ENCODE results near the gene GNAT1.

Gene GNAT1

GRCh38 chr3:50190936-50191660 lies at the start of gene GNAT1:
TSS of gene GNAT1 (plus strand) at chr3:50191610. CDS start at chr3:50191726, 116 bp downstream.
- no peak for DNase-seq (ENCODE audit: low read depth, low spot score)

- DNase-seq (ENCODE audit: low read depth, low spot score) = no peak
These were observed 45.0 kb upstream of the GNAT1 start for GRCh38 chr3:50146316-50146901.

GRCh38 chr3:50147016-50147415 lies 44.4 kb upstream of the GNAT1 start:
- DNase-seq (ENCODE audit: low read depth, low spot score) = no peak

- no peak for DNase-seq (ENCODE audit: low read depth, low spot score)
These were observed 44.0 kb upstream of the GNAT1 start for GRCh38 chr3:50147447-50147846.

GRCh38 chr3:50147861-50148260 lies 43.5 kb upstream of the GNAT1 start:
- DNase-seq (ENCODE audit: low read depth, low spot score) = no peak

GRCh38 chr3:50150404-50150750 lies 41.0 kb upstream of the GNAT1 start:
- no peak for DNase-seq (ENCODE audit: low read depth, low spot score)

- peak; percentile 46 for DNase-seq (ENCODE audit: low read depth, low spot score)
These were observed 40.3 kb upstream of the GNAT1 start for GRCh38 chr3:50150863-50151686.

GRCh38 chr3:50151728-50152127 lies 39.7 kb upstream of the GNAT1 start:
- DNase-seq (ENCODE audit: low read depth, low spot score) = no peak

GRCh38 chr3:50153782-50154475 lies 37.5 kb upstream of the GNAT1 start:
- no peak for DNase-seq (ENCODE audit: low read depth, low spot score)

GRCh38 chr3:50154476-50154839 lies 37.0 kb upstream of the GNAT1 start:
- DNase-seq (ENCODE audit: low read depth, low spot score) = no peak

GRCh38 chr3:50154840-50155490 lies 36.4 kb upstream of the GNAT1 start, which contains the start of gene SEMA3F:
TSS of gene SEMA3F (plus strand) at chr3:50155324. CDS start at chr3:50159623, 4,299 bp downstream.
- peak; percentile 90 for DNase-seq (ENCODE audit: low read depth, low spot score)

- DNase-seq (ENCODE audit: low read depth, low spot score) = no peak
These were observed 35.9 kb upstream of the GNAT1 start for GRCh38 chr3:50155491-50155878.

- peak; percentile 62 for DNase-seq (ENCODE audit: low read depth, low spot score)
These were observed 35.5 kb upstream of the GNAT1 start for GRCh38 chr3:50155891-50156290.

GRCh38 chr3:50156549-50157493 lies 34.6 kb upstream of the GNAT1 start:
- peak; percentile 64 for DNase-seq (ENCODE audit: low read depth, low spot score)

GRCh38 chr3:50157827-50158529 lies 33.4 kb upstream of the GNAT1 start:
- peak; percentile 55 for DNase-seq (ENCODE audit: low read depth, low spot score)

- no peak for DNase-seq (ENCODE audit: low read depth, low spot score)
These were observed 32.8 kb upstream of the GNAT1 start for GRCh38 chr3:50158530-50159146.

GRCh38 chr3:50160561-50160983 lies 30.8 kb upstream of the GNAT1 start:
- DNase-seq (ENCODE audit: low read depth, low spot score) = no peak

GRCh38 chr3:50161320-50161719 lies 30.1 kb upstream of the GNAT1 start:
- DNase-seq (ENCODE audit: low read depth, low spot score) = no peak

All from astrocyte of the hippocampus (primary cell).